Coronary artery (tissue), 2 donors: ENCODE results near the gene ANO10.
"Not testable (repeated sequence)": the region's sequence is repeated elsewhere in the genome, so short reads cannot be mapped to it uniquely, and the experiment has no call there.

Experiments
- DNase-seq: peaks from one replicate; pipeline ENCODE4 v3.0.0-alpha.2; 2017; ENCODE audit warnings: low spot score
- H3K27ac ChIP-seq, 2 donors: fragments of 200-600 bp; sonication (generic); one replicate each; pipeline ENCODE4 v1.5.1; 2016 to 2019
- H3K4me3 ChIP-seq: fragments of 200-600 bp; sonication (generic); 2 replicates; pipeline ENCODE4 v1.5.1; 2016; ENCODE audit warnings: mild to moderate bottlenecking, moderate library complexity
- TF ChIP-seq, protein P1 (sequence below): fragments of 200-600 bp; sonication (generic); IDR thresholded peaks from one replicate; pipeline ENCODE4 v1.5.1; 2019; ENCODE audit warnings: antibody characterized with exemption

Gene ANO10, protein sequence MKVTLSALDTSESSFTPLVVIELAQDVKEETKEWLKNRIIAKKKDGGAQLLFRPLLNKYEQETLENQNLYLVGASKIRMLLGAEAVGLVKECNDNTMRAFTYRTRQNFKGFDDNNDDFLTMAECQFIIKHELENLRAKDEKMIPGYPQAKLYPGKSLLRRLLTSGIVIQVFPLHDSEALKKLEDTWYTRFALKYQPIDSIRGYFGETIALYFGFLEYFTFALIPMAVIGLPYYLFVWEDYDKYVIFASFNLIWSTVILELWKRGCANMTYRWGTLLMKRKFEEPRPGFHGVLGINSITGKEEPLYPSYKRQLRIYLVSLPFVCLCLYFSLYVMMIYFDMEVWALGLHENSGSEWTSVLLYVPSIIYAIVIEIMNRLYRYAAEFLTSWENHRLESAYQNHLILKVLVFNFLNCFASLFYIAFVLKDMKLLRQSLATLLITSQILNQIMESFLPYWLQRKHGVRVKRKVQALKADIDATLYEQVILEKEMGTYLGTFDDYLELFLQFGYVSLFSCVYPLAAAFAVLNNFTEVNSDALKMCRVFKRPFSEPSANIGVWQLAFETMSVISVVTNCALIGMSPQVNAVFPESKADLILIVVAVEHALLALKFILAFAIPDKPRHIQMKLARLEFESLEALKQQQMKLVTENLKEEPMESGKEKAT

DNA sequence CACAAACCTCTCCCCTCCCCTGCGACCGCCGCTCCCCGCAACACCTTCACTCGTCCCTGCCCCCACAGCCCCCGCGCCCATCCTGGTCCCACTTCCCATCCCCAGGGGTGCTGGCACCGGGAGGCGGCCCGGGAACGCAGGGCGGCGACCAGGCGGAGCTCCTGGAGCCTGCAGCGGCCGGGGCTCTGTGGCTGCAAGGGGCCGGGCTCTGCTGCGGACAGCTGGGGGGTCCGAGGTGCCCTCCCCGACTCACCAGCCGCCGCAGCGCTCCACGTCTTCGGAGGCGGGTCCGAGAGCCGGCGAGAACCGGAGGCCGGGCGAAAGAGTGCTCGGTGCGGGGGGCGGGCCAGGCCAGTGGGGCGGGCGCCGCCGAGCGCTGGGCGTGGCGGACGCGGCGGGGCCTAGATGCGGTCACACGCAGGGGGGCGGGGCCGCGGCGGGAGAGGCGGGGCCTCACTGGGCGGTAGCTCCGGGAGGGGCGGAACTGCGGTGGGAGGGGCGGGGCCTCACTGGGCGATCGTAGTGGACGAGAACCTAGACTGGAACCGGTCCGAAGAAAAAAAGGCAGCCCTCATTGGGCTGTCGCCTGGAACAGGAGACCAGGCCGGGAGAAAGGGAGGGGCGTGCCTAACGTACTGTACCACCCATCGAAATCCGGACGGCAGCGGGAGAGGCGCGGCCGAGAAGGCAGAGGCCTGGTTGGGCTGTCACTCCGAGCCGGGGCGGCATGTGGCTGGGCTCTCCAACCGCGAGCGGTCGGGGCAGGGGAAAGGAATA, at the start of gene ANO10:
ANO10 (minus strand) TSS at position 356 of the 777 bp plus-strand sequence. CDS start 16,159 bp downstream, outside the sequence.
- H3K4me3 ChIP-seq, result peak within 1 kb of the TSS; percentile 93
- TF ChIP-seq, protein P1, sequence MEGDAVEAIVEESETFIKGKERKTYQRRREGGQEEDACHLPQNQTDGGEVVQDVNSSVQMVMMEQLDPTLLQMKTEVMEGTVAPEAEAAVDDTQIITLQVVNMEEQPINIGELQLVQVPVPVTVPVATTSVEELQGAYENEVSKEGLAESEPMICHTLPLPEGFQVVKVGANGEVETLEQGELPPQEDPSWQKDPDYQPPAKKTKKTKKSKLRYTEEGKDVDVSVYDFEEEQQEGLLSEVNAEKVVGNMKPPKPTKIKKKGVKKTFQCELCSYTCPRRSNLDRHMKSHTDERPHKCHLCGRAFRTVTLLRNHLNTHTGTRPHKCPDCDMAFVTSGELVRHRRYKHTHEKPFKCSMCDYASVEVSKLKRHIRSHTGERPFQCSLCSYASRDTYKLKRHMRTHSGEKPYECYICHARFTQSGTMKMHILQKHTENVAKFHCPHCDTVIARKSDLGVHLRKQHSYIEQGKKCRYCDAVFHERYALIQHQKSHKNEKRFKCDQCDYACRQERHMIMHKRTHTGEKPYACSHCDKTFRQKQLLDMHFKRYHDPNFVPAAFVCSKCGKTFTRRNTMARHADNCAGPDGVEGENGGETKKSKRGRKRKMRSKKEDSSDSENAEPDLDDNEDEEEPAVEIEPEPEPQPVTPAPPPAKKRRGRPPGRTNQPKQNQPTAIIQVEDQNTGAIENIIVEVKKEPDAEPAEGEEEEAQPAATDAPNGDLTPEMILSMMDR, result no peak
- DNase-seq, result peak; percentile 100
- H3K27ac ChIP-seq, result peak within 1 kb of the TSS; percentile 77 to 93

DNA sequence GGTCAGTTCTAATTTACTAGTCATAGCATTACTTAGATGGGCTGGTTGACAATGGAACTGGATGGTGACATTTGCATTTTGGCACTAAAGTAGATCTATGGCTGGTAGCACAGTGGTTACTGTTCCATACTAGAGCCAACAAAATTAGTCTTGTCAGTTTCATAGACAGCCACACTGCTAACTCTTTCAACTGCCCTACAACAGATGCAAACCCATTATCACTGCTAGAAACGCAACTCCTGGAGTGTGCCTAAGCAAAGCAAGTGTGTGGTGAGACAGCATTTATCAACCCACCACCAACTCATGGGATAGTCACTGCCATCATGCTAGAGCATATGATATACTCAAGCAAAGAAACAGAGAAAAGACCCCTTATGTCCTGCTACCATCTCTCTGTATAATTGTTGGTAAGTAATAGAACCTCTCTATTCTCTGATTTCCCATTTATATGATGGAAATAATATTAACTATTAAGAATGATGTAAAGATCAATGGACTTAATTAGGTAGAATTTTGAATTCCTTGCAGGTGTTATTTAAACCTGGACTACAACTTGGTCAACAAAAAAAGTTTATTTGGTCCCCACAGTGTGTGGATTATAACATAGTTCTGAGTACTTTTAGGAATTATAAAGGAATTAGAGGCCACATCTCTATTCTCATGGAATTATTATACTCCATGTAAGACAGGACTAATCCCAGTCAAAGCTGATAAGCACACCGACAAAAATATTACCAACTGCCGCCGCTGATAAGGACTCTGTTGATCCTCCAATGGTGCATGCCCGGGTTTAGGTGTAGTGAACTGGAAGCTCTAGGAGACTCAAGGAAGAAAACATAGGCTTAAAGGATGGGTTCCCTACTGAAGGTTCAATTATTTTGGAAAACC, 49.1 kb upstream of the ANO10 start:
- H3K27ac ChIP-seq, result no peak overlapping the region
- no peak overlapping the region for H3K4me3 ChIP-seq
- TF ChIP-seq, protein P1, result no peak
- no peak for DNase-seq

DNA sequence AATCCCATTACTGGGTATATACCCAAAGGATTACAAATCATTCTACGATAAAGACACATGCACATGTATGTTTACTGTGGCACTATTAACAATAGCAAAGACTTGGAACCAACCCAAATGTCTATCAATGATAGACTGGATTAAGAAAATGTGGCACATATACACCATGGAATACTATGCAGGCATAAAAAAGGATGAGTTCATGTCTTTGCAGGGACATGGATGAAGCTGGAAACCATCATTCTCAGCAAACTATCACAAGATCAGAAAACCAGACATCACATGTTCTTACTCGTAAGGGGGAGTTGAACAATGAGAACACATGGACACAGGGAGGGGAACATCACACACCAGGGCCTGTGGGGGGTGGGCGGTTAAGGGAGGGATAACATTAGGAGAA, 43.2 kb upstream of the ANO10 start:
- H3K4me3 ChIP-seq, H3K27ac ChIP-seq, DNase-seq: not testable (repeated sequence)

DNA sequence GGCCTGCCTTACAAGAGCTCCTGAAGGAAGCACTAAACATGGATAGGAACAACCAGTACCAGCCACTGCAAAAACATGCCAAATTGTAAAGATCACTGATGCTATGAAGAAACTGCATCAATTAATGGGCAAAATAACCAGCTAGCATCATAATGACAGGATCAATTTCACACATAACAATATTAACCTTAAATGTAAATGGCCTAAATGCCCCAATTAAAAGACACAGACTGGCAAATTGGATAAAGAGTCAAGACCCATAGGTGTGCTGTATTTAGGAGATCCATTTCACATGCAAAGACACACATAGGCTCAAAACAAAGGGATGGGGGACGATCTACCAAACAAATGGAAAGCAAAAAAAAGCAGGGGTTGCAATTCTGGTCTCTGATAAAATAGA, 39.6 kb upstream of the ANO10 start:
- not testable (repeated sequence) for DNase-seq

DNA sequence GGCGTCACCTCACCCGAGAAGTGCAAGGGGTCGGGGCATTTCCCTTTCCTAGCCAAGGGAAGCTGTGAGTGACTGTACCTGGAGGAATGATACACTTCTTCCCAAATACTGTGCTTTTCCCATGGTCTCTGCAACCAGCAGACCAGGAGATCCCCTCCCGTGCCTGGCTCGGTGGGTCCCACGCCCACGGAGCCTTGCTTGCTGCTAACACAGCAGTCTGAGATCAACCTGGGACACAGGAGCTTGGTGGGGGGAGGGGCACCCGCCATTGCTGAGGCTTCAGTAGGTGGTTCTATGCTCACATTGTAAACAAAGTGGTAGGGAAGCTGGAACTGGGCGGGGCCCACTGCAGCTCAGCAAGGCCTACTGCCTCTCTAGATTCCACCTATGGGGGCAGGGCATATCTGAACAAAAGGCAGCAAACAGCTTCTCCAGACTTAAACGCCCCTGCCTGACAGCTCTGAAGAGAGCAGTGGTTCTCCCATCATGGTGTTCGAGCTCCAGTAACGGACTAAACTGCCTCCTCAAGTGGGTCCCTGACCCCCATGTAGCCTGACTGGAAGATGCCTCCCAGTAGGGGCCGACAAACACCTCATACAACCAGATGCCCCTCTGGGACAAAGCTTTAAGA, 37.6 kb upstream of the ANO10 start:
- no peak for DNase-seq
- H3K27ac ChIP-seq, result no peak overlapping the region
- no peak overlapping the region for H3K4me3 ChIP-seq
- TF ChIP-seq, protein P1, result no peak

More for the DNA sequence above, 39.6 kb upstream of the ANO10 start:
- H3K4me3 ChIP-seq, H3K27ac ChIP-seq: not testable (repeated sequence)

DNA sequence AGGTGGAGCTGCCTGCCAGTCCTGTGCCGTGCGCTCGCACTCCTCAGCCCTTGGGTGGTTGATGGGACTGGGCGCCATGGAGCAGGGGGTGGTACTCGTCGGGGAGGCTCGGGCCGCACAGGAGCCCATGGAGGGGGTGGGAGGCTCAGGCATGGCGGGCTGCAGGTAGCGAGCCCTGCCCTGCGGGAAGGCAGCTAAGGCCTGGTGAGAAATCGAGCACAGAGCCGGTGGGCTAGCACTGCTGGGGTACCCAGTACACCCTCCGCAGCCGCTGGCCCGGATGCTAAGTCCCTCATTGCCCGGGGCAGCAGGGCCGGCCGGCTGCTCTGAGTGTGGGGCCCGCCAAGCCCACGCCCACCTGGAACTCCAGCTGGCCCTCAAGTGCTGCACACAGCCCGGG, 34.6 kb upstream of the ANO10 start:
- H3K27ac ChIP-seq, DNase-seq, H3K4me3 ChIP-seq: not testable (repeated sequence)

DNA sequence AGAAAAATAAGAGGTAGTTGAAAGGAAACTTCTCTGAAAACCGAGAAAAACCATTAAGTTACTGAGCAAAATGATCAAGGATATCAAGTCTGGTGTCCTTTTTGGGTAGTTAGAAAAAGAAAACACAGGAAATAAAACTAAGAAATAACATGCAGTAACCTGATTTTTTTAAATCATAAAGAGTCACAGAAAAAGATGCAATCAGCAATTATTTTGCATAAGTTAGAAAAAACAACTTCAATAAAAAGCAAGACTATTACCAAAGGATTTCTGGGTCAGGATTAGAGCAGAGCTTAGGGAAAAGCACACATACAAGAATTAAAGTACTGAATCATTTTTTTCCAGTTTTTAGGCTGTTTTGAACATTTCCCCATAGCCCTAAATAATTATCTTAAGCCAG, 28.5 kb upstream of the ANO10 start:
- H3K27ac ChIP-seq, result no peak overlapping the region
- no peak for DNase-seq
- TF ChIP-seq, protein P1, result no peak

More for the DNA sequence above, 28.5 kb upstream of the ANO10 start:
- H3K4me3 ChIP-seq, result no peak overlapping the region
